Hepatocyte (in vitro differentiated cells): ENCODE results near the gene TBX5. TPM values are rescaled to one million over a fixed set of nuclear protein-coding genes. Genes with fewer than 3 reads are reported as not detected.
A peak's percentile ranks its signal among the peaks of the same experiment; 100 is the strongest.

ENCODE experiments used
- DNase-seq: peaks from one replicate; pipeline ENCODE4 v3.0.0-alpha.2; 2016; ENCODE audit warnings: low spot score
- H2AFZ ChIP-seq: fragments of 200-600 bp; sonication (generic); 2 replicates; pipeline ENCODE4 v1.6.0; 2016; ENCODE audit warnings: antibody characterized with exemption, mild to moderate bottlenecking
- H3K27ac ChIP-seq: fragments of 200-600 bp; sonication (generic); 2 replicates; pipeline ENCODE4 v1.5.1; 2016; ENCODE audit warnings: mild to moderate bottlenecking
- H3K27me3 ChIP-seq: fragments of 200-600 bp; sonication (generic); 2 replicates; pipeline ENCODE4 v1.6.1; 2016
- H3K36me3 ChIP-seq: fragments of 200-600 bp; sonication (generic); replicated peaks from 2 replicates; pipeline ENCODE4 v1.5.1; 2016; ENCODE audit warnings: low read depth; ENCODE audit not compliant: insufficient read depth
- H3K4me1 ChIP-seq: fragments of 200-600 bp; sonication (generic); 2 replicates; pipeline ENCODE4 v1.5.1; 2016; ENCODE audit warnings: mild to moderate bottlenecking, moderate library complexity; ENCODE audit not compliant: insufficient read depth
- H3K4me2 ChIP-seq: fragments of 200-600 bp; sonication (generic); 2 replicates; pipeline ENCODE4 v1.6.0; 2016
- H3K4me3 ChIP-seq: fragments of 200-600 bp; sonication (generic); 2 replicates; pipeline ENCODE4 v1.5.1; 2016; ENCODE audit warnings: mild to moderate bottlenecking
- H3K79me2 ChIP-seq: fragments of 200-600 bp; sonication (generic); 2 replicates; pipeline ENCODE4 v1.6.0; 2017; ENCODE audit warnings: mild to moderate bottlenecking
- H3K9me2 ChIP-seq: fragments of 200-600 bp; sonication (generic); replicated peaks from 2 replicates; pipeline ENCODE4 v1.6.0; 2017; ENCODE audit warnings: mild to moderate bottlenecking; ENCODE audit not compliant: insufficient read depth
- H3K9me3 ChIP-seq: fragments of 200-600 bp; sonication (generic); 2 replicates; pipeline ENCODE4 v1.5.1; 2016; ENCODE audit warnings: low read depth, mild to moderate bottlenecking
- H4K20me1 ChIP-seq: fragments of 200-600 bp; sonication (generic); 2 replicates; pipeline ENCODE4 v1.6.0; 2016; ENCODE audit warnings: mild to moderate bottlenecking; ENCODE audit not compliant: insufficient read depth, poor library complexity, severe bottlenecking
- CTCF ChIP-seq: fragments of 200-600 bp; sonication (generic); IDR thresholded peaks from 2 replicates; pipeline ENCODE4 v1.5.1; 2016; ENCODE audit warnings: antibody characterized with exemption, mild to moderate bottlenecking; ENCODE audit not compliant: poor library complexity
- EZH2 ChIP-seq: fragments of 200-600 bp; sonication (generic); IDR thresholded peaks from 2 replicates; pipeline ENCODE4 v1.6.1; 2016; ENCODE audit warnings: antibody characterized with exemption, mild to moderate bottlenecking, borderline replicate concordance
- EZH2phosphoT487 ChIP-seq: fragments of 200-600 bp; sonication (generic); IDR thresholded peaks from one replicate; pipeline ENCODE4 v1.6.1; 2018; ENCODE audit warnings: antibody characterized with exemption, mild to moderate bottlenecking, low read depth, moderate library complexity; ENCODE audit not compliant: unreplicated experiment, severe bottlenecking
- WGBS: methylation state at CpG from one replicate; pipeline ENCODE4 v1.1.6; 2016; ENCODE audit warnings: low lambda C conversion rate; ENCODE audit errors: missing lambda C conversion rate; 5-methylcytosine and 5-hydroxymethylcytosine counted together
- polyA plus RNA-seq: library from polyadenylated mRNA; unstranded; fragments of >200 nt; fragmentation: Nextera tagmentation; extraction: Ambion mirVana; gene quantifications from 2 replicates; pipeline ENCODE4 v1.2.1, GENCODE V29; 2016
- total RNA-seq: library from RNA; depleted of rRNA; stranded (reverse); fragments of >200 nt; gene quantifications from 2 replicates; pipeline ENCODE4 v1.2.3, GENCODE V29; 2014

Gene TBX5
- total and polyA plus RNA-seq, 2 experiments from 2014 or later, result 10.8 to 12.3 TPM

- Histone ChIP-seq H3K9me3 (no peaks in the 10 kb centered on the region), H3K9me2 (no peaks in the 10 kb centered on the region), H3K36me3 (no peaks in the 10 kb centered on the region), H3K4me1 (peaks cover 7% of the 10 kb centered on the region), H4K20me1 (no peaks in the 10 kb centered on the region), H3K4me2 (peak overlapping the region; percentile 76), H3K4me3 (no peak overlapping the region), H3K27me3 (peaks cover 96% of the 10 kb centered on the region), H2AFZ (no peak overlapping the region), H3K79me2 (peaks cover 26% of the 10 kb centered on the region), H3K27ac (peak overlapping the region; percentile 89)
- DNase-seq, result peak; percentile 19
- TF ChIP-seq EZH2, result peak; percentile 52
- TF ChIP-seq EZH2phosphoT487, result peak; percentile 40
- TF ChIP-seq CTCF, result no peak
- 13% methylated on average over 25 of the region's 25 CpGs for WGBS
Measured at GRCh38 chr12:114439261-114439683, 33.3 kb upstream of the TBX5 start.

- no peak overlapping the region for H3K4me3 ChIP-seq
- no peaks in the 10 kb centered on the region for H3K9me2 ChIP-seq
- peak overlapping the region; percentile 89 for H3K27ac ChIP-seq
- 16% methylated on average over 5 of the region's 8 CpGs for WGBS
- H3K79me2 ChIP-seq, result peaks cover 26% of the 10 kb centered on the region
- H3K9me3 ChIP-seq, result no peaks in the 10 kb centered on the region
- H3K36me3 ChIP-seq, result no peaks in the 10 kb centered on the region
- peaks cover 6% of the 10 kb centered on the region for H3K4me1 ChIP-seq
- H2AFZ ChIP-seq, result no peak overlapping the region
- DNase-seq, result no peak
- no peaks in the 10 kb centered on the region for H4K20me1 ChIP-seq
- peaks cover 91% of the 10 kb centered on the region for H3K27me3 ChIP-seq
- TF ChIP-seq EZH2 (peak; percentile 38), CTCF (no peak), EZH2phosphoT487 (no peak)
- H3K4me2 ChIP-seq, result peak overlapping the region; percentile 76
Measured at GRCh38 chr12:114438635-114439256, 32.8 kb upstream of the TBX5 start.

GRCh38 chr12:114434341-114434740 lies 28.4 kb upstream of the TBX5 start:
- TF ChIP-seq EZH2phosphoT487 (no peak), EZH2 (no peak), CTCF (no peak)
- H3K9me3 ChIP-seq, result no peaks in the 10 kb centered on the region
- no peak overlapping the region for H3K4me2 ChIP-seq
- H4K20me1 ChIP-seq, result no peaks in the 10 kb centered on the region
- H3K36me3 ChIP-seq, result no peaks in the 10 kb centered on the region
- no peak overlapping the region for H3K4me3 ChIP-seq
- H3K79me2 ChIP-seq, result no peaks in the 10 kb centered on the region
- H3K9me2 ChIP-seq, result no peaks in the 10 kb centered on the region
- peaks cover 81% of the 10 kb centered on the region for H3K27me3 ChIP-seq
- no peak overlapping the region for H3K27ac ChIP-seq
- WGBS, result 68% methylated on average over 3 of the region's 3 CpGs
- DNase-seq, result no peak
- H2AFZ ChIP-seq, result no peak overlapping the region
- no peaks in the 10 kb centered on the region for H3K4me1 ChIP-seq
